ENCODE results near the gene CXorf58.

GRCh38 chrX:23904096-23904495, 3.7 kb upstream of the CXorf58 start:
- TF ChIP-seq CTCF (IDR thresholded peaks at IDR 0.05; ENCODE audit: borderline replicate concordance, extremely low read depth, low read length, poor library complexity, severe bottlenecking), result no peak
- TF ChIP-seq EZH2 (IDR thresholded peaks at IDR 0.05; ENCODE audit: borderline replicate concordance, low read depth, low read length, severe bottlenecking), result no peak

Measured in DND-41 (cell line).